Astrocyte of the spinal cord (primary cell): ENCODE results near the gene KCNQ5.
A peak's percentile ranks its signal among the peaks of the same experiment; 100 is the strongest.

Experiments
- DNase-seq: peaks from one replicate; pipeline ENCODE4 v3.0.0; 2011; ENCODE audit warnings: low read depth, low spot score
- H3K4me3 ChIP-seq: 2 replicates; pipeline ENCODE4 v1.5.1; 2011; ENCODE audit warnings: low read depth, mild to moderate bottlenecking, low read length, moderate library complexity
- CTCF ChIP-seq: IDR thresholded peaks from 2 replicates; pipeline ENCODE4 v1.5.1; 2012; ENCODE audit warnings: low read depth, mild to moderate bottlenecking, low read length, inconsistent platforms
- in situ Hi-C: cut with HindIII; loops from 2 replicates; pipeline ENCODE4 v1.10.0; 2017; ENCODE audit warnings: low sequenced_read_pairs

Gene KCNQ5

GRCh38 chr6:73131706-73132105 is 509.8 kb downstream of the KCNQ5 start:
- DNase-seq, result peak; percentile 9
- no peak overlapping the region for H3K4me3 ChIP-seq
- TF ChIP-seq CTCF, result no peak
- in situ Hi-C loops, result no loop called here

GRCh38 chr6:73134588-73134987 is 512.7 kb downstream of the KCNQ5 start:
- peak; percentile 49 for TF ChIP-seq CTCF

GRCh38 chr6:73139681-73140383 is 518.0 kb downstream of the KCNQ5 start:
- TF ChIP-seq CTCF, result no peak
- in situ Hi-C loops, result no loop called here
- no peak for DNase-seq
- no peak overlapping the region for H3K4me3 ChIP-seq

More at GRCh38 chr6:73134588-73134987, 512.7 kb downstream of the KCNQ5 start:
- DNase-seq, result peak; percentile 6
- in situ Hi-C loops, result no loop called here
- H3K4me3 ChIP-seq, result no peak overlapping the region

GRCh38 chr6:73143551-73143950 is 521.7 kb downstream of the KCNQ5 start:
- no peak overlapping the region for H3K4me3 ChIP-seq
- DNase-seq, result no peak
- no peak for TF ChIP-seq CTCF
- in situ Hi-C loops, result no loop called here

- no peak overlapping the region for H3K4me3 ChIP-seq
- no peak for TF ChIP-seq CTCF
- in situ Hi-C loops, result no loop called here
- DNase-seq, result no peak
These were observed 522.7 kb downstream of the KCNQ5 start for GRCh38 chr6:73144516-73144915.

GRCh38 chr6:73145690-73146089 is 523.8 kb downstream of the KCNQ5 start:
- in situ Hi-C loops, result no loop called here
- H3K4me3 ChIP-seq, result no peak overlapping the region
- TF ChIP-seq CTCF, result no peak
- DNase-seq, result no peak
